HG03135 (cell line): ENCODE measurements around the gene C17orf75.

Source experiments
- ATAC-seq: cut with Tn5 transposase; IDR thresholded peaks from one replicate; pipeline ENCODE4 v1.9.1; 2021; ENCODE audit warnings: mild to moderate bottlenecking, moderate library complexity; ENCODE audit not compliant: unreplicated experiment

C17orf75 gene

GRCh38 chr17:32305049-32305448, 36.9 kb downstream of the C17orf75 start:
- no peak for ATAC-seq

DNA sequence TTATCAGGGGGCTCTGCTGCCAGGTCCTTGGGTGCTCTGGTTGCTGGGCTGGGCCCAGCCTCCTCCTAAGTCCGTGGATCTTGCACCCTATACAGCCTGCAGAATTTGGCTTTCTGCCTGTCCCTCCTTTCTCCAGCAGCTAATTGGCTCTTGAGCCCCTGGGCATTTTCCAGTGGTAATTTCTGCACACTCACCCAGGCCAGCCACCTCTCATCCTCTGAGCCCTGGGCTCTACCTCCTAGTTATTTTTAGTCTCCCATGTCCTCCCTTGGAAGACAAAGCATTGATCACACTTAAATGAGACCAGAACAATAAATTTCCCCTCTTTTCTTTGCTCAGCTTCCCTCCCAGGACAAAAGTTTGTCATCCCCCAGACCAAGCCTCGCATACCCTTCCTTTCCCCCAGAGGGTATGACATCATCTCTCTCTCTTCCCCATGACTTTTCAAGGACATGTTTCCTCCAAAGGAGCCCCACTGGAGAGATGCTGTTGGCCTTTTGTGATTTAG, 38.1 kb downstream of the C17orf75 start:
- no peak for ATAC-seq

- ATAC-seq: no peak
Measured at GRCh38 chr17:32302860-32303649, 38.9 kb downstream of the C17orf75 start.

- ATAC-seq: no peak
Measured at GRCh38 chr17:32302037-32302436, 39.9 kb downstream of the C17orf75 start.

GRCh38 chr17:32299580-32300164, 42.3 kb downstream of the C17orf75 start:
- no peak for ATAC-seq

- no peak for ATAC-seq
Measured at GRCh38 chr17:32298721-32299579, 43.0 kb downstream of the C17orf75 start.

- ATAC-seq: no peak
Measured at GRCh38 chr17:32298298-32298697, 43.7 kb downstream of the C17orf75 start.

GRCh38 chr17:32297860-32298259, 44.1 kb downstream of the C17orf75 start:
- ATAC-seq: no peak

- no peak for ATAC-seq
Measured at GRCh38 chr17:32297424-32297823, 44.5 kb downstream of the C17orf75 start.

- ATAC-seq: no peak
Measured at GRCh38 chr17:32292094-32292493, 49.9 kb downstream of the C17orf75 start.

DNA sequence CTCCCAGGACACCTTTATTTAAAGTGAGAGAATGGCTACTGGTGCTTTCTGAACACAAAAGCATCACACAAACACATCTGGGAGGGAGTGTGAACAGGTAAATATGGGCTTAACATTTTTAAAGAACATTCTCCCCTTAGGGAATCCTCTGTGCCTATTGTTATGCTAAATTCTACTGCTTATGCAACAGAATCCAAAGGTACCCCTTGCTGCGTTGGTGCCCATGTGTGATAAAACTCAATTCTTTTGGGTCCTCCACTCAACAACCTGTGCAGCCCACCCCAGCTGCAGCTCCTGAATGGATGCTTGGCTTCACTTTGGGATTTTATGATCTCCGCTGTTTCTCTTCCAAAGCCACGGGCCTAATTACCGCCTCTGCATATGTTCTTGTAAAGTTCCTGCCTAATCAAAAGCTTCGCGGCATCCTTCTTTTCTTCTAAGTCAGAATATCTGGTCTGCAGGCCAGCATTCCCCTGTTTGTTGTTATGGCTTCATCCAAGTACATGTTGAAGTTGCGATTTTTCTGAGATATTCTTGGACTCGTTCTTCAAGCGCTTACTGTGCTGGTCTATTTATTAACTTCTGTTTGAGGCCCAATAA, 52.4 kb downstream of the C17orf75 start:
- no peak for ATAC-seq

GRCh38 chr17:32288615-32289014, 53.4 kb downstream of the C17orf75 start:
- no peak for ATAC-seq

DNA sequence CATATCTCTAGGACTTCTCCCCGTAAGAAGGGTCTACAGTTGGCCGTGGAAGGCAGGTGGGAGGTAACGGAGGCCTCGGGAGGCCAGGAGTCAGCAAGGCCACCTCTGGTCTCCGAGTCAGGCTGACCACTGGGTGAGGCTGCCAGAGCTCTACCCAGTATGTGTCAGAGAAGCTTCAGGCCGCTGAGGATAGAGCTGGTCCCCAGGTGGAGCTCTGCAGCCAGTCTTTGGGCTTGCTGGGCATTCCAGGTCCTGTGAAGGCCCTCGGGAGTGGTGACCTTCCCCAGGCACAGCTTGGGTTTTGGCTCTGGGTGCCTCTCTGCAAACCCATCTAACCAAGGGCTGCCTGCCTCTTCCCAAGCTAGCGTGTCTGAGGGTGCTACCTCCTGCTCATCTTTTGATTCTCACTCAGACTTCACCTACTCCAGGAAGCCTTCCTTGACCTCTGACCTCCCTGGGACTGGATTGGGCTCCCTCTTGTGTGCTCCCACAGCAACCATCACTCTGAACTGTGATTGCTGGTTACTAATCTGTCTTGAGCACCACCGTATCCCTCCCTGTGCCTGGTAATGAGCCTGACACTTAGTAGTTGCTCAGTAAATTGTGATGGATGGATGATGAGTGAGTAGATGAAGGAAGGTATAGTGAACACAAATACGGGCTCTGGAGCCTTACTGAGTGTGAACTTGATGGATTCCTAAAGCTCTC, 54.0 kb downstream of the C17orf75 start:
- no peak for ATAC-seq

- no peak for ATAC-seq
Measured at GRCh38 chr17:32286518-32286900, 55.5 kb downstream of the C17orf75 start.

DNA sequence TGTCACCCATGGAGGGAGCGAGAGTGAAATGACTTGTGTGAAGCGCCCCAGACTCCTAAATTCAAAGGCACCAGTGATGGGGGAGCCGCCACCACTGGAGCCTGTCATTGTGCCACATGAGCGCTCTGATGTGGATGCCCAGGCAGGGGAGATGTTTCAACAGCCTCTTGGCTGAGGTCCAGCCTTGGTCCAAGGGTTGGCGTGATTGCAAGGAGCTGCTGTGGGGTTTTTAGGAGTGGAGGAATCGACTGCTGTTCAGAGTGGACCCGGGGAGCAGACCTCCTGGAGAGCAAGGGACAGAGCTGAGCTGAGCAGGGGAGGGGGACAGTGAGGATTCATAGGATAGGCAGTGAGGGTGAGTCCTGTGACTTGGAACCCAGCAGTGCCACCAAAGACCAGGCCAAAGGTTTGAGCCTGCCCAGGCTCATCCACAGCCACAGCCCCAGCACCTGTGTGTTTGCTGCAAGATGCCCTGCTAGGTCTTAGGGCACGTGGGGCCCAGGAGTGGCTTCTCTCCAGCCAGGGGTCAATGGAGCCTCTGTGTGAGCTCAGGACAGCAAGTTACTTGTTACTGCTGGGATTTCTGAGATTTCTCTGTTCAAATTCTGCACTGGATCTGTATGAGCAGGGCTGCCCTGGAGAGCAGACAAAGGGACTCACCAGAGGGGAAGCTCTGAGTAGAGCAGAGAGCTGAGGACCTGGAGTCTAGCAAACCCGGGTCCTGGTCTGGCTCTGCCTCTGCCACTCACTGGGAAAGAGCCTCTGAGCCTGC, 56.0 kb downstream of the C17orf75 start:
- ATAC-seq: no peak

DNA sequence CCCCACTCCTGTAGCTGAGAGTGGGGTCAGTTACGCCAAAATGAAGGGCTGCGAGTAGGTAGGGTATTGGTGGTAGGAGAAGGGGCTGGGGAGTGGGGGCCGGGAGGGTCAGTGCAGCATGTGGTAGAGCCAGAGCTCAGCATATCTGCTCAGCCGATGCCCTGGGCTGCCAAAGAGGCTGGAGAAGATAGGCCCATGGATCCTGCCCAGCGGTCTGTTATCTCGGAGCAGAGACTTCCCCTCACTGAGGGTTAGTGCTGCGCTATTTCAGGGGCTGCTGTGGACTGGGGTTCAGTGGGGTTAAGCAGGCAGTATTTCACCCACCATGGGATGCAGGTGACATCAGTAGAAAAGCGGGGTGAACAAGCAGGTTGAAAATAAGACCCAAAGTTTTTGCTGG, 56.7 kb downstream of the C17orf75 start:
- ATAC-seq: no peak

DNA sequence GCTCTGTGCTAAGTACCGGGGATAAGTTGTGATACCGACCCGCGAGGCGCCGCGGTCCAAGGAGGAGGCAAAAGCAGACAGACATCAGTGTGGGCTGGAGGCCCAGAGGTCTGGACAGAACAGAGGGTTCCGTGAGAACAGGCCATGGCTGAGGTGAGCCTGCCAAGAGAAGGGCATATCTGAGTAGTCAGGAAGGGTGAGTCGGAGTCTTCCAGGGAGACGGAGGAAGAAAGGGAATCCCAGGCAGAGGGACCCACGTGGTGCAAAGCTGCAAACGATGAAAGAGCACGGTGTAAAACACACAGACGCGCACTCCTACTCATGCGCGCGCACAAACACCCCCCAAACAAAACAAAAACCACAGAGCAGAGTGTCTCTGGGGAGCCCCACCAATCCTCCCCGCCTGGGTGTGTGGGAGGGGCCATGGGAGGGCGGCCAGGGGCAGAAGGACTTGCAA, 58.2 kb downstream of the C17orf75 start:
- ATAC-seq: no peak

DNA sequence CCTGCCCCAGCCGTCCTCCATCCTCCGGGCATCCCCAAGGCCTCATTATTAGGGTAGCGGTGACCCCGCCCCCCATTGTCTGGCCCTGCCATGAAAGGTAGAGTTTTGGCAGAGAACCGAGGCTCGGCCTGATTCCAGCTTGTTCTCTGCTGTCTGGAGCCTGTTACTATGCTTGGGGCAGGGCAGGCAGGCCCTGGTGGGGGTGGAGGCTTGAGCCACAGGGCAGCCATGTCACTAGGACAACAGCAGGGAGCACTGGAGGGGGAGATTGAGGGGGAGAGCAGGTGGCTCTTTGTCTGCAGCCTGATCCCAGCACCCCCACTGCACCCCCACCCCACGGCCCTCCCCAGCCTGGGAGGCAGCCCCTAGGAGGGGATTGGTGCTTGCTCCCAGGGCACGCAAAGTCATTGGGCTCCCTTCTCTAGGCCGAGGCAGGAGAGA, 60.9 kb downstream of the C17orf75 start:
- ATAC-seq: no peak

DNA sequence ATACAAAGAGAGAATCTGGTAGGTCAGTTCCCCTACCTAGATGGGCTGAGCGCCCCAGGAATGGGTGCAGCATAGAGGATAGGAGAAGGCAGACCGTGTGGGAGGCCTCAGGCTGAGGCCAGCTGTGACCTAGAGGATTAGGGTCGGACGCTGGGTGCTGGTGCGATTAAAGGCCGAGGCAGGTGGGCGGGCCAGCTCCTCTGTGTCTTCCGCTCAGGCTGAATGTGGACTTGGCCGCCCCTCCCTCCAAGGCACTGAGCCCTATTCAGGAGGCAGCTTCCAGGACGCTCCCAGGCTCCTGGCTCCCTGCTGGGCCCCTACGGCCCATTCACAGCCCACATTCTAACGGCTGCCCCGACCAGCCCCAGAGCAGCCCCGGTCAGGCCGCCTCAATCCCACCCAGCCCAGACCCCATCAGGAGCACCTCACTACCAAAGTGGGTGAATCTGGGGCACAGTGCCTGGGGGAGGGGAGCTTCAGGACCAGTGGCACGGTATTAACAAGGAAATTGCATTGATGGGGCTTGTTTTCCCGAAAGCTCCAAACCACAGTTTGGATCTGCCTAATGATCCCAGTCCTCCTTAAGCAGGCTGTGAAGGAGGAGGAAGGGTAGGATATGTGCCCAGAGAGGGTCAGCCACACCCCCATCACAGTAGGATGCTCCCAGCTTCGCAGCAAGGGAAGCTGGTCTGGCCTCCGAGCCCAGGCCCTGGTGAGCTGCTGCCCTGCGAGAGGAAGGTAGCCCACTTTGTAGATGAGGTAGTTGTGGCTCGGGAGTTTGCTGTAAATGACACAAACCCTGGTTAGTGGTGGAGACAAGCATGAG, 61.9 kb downstream of the C17orf75 start:
- ATAC-seq: no peak
